GM10847 (cell line): ENCODE data around the gene FOXN4.

Experiments used
- POLR2A ChIP-seq: IDR thresholded peaks from 2 replicates; pipeline ENCODE4 v1.6.1; 2011; ENCODE audit not compliant: insufficient read length; ENCODE audit errors: extremely low read depth

Gene FOXN4, protein sequence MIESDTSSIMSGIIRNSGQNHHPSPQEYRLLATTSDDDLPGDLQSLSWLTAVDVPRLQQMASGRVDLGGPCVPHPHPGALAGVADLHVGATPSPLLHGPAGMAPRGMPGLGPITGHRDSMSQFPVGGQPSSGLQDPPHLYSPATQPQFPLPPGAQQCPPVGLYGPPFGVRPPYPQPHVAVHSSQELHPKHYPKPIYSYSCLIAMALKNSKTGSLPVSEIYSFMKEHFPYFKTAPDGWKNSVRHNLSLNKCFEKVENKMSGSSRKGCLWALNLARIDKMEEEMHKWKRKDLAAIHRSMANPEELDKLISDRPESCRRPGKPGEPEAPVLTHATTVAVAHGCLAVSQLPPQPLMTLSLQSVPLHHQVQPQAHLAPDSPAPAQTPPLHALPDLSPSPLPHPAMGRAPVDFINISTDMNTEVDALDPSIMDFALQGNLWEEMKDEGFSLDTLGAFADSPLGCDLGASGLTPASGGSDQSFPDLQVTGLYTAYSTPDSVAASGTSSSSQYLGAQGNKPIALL

GRCh38 chr12:109308534-109309380, at the start of gene FOXN4:
Gene FOXN4 (minus strand): TSS chr12:109309284. CDS start chr12:109308321, 963 bp downstream.
- TF ChIP-seq POLR2A, result no peak

DNA sequence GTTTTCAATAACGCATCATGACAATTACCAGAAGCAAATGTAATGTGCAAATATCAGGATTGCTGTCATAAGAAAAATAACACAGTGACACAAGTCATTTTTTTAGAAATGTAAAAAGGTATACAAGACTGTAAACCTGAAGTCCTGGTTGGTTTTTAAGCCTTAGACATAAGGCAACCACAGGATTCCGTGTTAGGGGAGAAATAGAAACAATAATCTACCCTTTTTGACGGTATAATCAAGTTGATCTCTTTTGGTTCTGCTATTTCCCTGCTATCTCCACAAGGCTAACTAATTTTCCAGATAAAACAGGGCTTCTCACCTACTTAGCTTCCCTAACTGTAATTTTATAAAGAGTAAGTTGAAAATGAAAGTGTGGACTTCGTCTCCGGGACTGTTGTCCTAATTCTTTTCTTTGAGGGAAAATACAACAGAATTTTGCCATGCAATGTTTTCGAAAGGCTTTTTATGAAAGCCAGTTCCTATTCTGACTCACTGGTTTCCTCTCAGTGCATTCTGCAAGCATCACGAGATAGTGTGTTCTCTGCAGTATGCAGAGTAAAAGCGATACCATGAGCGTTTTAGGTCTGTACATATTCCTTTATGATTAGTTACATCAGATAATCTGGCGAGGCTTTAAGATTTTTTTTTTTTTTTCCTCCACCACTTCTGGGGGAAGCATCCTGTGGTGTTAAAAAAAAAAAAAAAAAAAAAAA, 49.2 kb upstream of the FOXN4 start:
- no peak for TF ChIP-seq POLR2A

DNA sequence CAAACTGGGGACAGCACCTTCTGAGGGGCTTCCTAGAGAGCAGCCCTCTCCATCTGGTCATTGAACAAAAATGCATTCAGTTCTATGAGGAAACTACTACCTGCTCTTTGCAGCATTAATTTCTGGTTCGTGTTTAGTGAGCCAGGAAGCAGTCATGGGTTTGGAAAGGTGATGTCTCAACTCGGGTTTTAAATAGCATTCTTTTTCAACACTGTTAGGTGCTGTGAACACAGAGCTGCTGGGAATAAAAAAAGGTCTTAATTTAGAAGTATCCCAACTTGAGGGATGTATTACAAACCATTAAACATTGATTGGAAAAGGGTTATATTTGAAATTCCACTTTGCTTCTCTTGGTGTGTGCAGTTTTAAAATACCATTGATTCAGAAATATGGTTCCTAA, 47.9 kb upstream of the FOXN4 start:
- TF ChIP-seq POLR2A, result no peak

- no peak for TF ChIP-seq POLR2A
These were observed 47.5 kb upstream of the FOXN4 start for GRCh38 chr12:109356577-109356976.

GRCh38 chr12:109352184-109352583, 43.1 kb upstream of the FOXN4 start:
- no peak for TF ChIP-seq POLR2A

- TF ChIP-seq POLR2A, result no peak
These were observed 38.5 kb upstream of the FOXN4 start, which contains the start of gene MYO1H for GRCh38 chr12:109347589-109347988. Gene MYO1H (plus strand): TSS chr12:109347900. CDS start chr12:109347961, 61 bp downstream.

GRCh38 chr12:109346920-109347319, 37.8 kb upstream of the FOXN4 start:
- TF ChIP-seq POLR2A, result no peak

GRCh38 chr12:109345428-109345827, 36.3 kb upstream of the FOXN4 start:
- no peak for TF ChIP-seq POLR2A

DNA sequence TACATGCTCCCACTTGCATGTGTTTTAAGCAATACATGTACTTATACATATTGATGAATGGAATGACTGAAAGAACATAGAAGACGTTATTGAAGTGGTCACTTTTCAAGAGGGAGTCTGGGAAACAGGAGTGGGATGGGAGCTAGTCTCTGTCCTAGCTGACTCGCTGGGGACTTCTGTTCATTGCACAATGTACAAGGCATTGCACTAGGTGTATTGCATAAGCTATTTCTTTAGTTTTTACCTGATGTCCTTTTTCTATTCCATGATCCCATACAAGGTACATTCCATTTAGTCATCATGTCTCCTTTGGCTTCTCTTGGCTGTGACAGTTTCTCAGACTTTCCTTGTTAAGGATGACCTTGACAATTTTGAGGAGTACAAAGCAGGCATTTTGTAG, 34.6 kb upstream of the FOXN4 start:
- TF ChIP-seq POLR2A, result no peak

GRCh38 chr12:109336593-109336992, 27.5 kb upstream of the FOXN4 start:
- TF ChIP-seq POLR2A, result no peak

DNA sequence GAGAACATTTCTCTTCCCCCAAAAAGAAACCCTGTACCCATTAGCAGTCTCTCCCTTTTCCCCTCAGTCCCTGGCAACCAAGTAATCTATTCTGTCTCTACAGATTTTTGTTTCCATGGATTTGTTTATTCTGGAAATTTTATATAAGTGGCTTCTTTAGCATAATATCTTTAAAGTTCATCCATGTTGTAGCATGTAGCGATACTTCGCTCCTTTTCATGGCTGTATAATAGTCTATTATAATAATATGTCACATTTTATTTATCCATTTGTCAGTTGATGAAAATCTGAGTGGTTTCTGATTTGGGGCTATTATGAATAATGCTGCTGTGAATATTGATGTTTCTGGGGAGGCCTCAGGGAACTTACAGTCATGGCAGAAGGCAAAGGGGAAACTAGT, 25.8 kb upstream of the FOXN4 start:
- no peak for TF ChIP-seq POLR2A

DNA sequence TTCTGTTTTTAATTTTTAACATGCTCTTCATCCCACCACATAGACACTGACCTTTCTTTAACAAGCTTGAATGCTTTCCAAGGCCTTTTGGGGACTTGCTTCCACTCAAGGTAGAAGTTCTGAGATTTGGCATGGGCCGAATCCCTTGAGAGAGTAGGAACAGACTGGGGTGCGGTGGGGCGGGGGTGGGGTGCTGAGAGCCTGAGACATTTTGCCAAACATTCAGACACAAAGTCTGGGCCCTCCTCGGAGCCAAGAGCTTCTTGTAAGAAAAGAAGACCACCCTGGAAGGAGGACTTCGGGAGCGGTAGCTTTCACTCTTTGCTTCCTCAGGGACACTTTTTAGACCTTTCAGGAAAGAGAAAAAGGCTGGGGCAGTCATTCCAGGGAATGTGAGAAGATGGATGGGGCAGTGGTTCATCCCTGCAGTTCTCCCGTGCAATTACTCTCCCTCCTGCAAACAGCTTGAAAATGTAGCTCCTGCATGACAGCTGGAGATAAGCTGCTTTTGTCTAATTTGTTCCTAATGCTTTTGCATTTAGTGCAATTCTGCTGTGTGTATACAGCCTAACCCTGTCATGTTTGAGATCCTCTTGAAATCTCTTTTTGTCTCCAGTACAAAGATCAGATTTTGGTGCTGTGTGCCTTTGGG, 22.3 kb upstream of the FOXN4 start:
- TF ChIP-seq POLR2A, result no peak

DNA sequence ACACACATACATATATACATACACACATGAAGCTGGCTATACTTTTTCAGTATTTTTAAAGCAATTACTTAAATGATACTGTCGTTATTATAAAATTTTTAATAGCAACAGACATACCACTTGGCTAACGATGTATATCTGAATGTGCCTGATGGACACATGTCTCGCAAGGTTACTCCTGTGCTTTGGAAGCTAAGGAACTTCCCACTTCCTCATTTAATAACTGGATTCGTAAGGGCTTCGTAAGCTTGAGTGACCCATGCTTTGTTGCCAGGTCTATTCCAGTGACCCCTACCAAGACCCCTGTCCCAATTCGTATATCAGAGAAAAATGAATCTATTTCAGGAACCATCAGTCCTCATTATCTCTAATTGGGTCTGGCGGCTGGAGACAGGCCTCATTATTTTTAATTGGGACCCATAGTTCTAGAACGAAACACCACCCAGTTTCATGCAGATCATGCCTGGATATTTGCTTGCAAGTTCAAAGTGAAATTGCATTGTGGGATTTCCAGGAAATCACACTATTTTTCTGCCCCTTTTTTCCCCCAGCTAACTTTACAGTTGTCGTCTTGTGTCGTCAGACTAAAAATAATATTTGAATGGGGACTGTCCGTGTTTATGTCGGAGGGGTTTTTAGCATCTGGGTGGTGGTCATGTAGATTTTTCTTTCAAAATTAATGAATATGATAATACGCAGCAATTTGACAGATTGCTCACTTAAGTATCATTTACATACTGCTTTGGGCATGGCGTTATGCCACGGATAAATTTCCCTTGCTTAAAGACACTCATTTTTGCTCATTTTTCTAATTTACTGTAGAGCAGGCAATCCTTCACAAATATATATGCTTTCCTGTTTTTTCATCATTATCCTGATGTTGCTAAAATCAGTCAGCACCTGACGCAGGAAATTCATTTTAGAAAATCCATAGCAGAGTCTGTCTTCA, 21.5 kb upstream of the FOXN4 start:
- TF ChIP-seq POLR2A, result no peak

- no peak for TF ChIP-seq POLR2A
These were observed 20.6 kb upstream of the FOXN4 start for GRCh38 chr12:109329686-109330085.
